ELF-1 (cell line): ENCODE results near the gene GOLGA8B.
"Not testable (repeated sequence)": the region's sequence is repeated elsewhere in the genome, so short reads cannot be mapped to it uniquely, and the experiment has no call there.

ENCODE experiments used
- DNase-seq: peaks from one replicate; pipeline ENCODE4 v3.0.0-alpha.2; 2016; ENCODE audit warnings: low read depth, low spot score

The GOLGA8B gene

DNA sequence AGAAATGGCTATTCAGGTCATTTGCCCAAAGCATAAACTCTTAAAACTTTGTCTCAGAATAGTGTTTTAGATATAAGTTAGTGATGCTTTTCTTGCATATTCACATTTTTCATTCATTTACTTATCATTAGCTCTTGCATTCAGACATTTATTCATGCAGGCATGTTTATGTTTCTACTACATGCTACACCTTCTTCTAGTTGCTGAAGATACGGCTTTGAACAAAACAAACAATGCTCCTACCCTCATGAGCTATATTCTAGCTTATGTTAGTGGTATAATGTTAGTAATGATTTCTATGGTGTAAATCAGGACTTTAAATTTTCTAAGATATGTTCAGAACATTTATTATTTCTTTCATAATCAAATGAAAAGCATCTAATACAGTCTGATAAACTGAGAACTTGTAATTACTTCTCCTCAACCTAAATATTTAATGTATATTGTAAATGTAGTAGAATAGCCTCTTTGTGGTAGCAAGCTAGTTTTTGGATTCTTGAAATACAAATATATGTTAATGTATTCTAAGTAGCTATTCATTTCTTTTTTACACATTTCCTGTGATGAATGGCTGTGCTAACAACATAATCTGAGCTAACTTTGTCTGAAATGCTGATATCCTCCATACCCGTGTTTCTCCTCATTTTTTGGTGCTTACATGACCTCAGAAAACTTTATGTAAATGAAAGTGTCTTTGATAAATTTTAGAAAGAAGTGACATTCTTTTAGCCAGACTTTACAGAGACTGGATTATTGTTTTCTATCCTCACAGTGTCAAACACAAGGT is 15.5 kb upstream of the GOLGA8B start:
- no peak for DNase-seq

DNA sequence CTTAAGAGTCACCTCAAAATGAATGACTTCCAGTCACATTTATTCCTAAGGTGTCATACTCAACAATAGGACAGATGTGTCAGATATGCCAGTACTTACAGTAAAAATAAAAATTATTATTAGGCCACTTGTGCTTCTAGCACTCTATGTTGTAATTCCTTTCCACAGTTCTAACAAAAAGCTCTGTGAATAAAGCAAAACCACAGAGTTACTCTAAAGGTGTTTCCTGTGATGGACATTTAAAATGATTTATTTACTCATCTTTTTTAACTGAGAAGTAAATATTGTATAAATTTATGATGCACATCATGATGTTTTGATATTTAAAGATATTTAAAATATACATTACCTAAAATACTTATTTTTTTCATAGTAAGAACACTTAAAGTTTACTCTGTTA is 13.9 kb upstream of the GOLGA8B start:
- DNase-seq: no peak

DNA sequence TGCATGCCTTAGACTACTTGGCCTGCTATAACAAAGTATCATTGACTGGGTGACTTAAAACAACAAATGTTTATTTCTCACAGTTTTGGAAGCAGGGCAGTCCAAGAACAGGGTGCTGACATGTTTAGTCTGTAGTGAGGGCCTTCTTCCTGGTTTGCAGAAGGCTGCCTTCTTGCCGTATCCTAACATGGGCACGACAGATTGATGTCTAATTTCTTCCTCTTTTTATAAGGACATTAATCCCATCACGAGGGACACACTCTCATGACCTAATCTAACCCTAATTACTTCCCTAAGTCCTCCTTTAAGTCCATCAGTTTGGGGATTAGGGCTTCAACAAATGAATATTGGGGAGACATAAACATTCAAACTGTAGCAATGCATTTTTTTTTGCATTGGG is 10.9 kb upstream of the GOLGA8B start:
- no peak for DNase-seq

DNA sequence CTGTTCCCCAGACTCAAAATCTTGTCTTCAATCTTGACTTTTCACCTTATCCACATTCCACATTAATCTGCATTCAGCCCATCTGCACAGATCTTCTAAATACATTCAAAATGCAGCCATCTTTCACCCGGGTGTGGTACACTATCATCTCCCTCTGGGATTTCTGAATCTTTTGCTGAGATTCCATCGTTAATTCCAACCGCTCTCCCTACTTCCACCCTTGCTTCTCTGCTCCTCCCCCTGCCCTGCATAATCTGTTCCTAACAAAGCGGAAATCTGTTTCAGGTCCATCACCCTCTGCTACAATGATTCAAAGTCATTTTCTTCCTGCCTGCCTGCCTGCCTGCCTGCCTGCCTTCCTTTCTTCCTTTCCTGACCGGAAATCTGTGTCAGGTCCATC is 7.9 kb upstream of the GOLGA8B start:
- no peak for DNase-seq

DNA sequence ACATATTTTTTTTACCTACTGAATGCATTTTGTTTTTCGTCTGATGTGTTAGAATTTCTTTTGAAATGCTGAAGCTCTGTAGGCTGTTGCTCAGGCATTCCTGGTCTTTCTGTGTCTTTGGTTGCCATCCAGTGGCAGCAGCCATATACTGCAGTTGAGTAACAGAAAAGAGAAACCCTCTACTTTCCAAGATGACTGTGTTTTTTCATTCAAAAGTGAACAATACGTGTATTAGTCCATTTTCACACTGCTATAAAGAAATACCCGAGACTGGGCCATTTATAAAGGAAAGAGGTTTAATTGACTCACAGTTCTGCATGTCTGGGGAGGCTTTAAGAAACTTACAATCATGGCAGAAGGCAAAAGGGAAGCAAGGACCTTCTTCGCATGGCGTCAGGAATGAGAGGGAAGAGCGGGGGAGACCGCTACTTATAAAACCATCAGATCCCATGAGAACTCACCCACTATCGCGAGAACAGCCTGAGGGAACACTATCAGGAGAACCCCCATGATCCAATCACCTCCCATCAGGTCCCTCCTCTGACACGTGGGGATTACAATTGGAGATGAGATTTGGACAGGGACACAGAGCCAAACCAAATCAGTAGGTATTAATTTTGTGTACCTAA is 4.7 kb upstream of the GOLGA8B start:
- peak; percentile 78 for DNase-seq

DNA sequence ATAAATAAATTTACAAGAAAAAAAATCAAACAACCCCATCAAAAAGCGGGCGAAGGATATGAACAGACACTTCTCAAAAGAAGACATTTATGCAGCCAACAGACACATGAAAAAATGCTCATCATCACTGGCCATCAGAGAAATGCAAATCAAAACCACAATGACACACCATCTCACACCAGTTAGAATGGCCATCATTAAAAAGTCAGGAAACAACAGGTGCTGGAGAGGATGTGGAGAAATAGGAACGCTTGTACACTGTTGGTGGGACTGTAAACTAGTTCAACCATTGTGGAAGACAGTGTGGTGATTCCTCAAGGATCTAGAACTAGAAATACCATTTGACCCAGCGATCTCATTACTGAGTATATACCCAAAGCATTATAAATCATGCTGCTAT is 2.5 kb upstream of the GOLGA8B start:
- DNase-seq: not testable (repeated sequence)

DNA sequence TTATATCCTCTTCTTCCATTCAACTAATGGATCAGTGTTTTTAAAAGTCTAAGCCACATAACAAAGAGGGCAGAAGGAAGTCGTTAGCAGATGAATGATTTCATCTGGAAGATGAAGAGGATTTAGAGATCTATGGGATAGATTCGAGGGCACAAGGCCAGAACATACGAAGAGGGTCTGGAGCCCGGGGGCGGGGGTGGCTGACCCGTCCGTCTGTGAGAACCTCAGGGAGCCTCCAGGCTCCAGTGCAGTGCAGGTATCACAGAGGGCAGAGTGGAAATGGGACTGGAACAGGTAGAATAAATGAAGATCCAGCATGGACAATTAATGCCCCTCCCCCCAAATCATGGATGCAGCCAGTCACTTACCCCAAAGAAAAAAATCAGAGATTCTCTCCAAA is 1.5 kb upstream of the GOLGA8B start:
- no peak for DNase-seq

DNA sequence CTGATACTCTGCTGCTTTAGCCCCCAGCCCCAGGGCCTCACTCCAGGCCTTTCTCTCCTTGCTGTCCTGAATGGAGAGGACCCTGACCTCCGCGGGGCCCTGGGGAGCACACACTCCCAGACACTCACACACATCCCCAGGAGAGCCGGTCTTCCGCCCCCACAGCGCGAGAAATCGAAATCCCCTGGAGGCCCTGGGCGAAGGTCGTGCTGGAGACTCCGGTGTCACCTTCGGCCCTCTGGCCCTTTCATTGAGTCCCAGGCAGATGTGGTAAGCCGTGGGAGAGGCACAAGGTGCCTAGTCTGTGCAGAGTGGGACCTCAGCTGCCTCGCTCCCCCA is 848 bp upstream of the GOLGA8B start:
- DNase-seq: peak; percentile 22

DNA sequence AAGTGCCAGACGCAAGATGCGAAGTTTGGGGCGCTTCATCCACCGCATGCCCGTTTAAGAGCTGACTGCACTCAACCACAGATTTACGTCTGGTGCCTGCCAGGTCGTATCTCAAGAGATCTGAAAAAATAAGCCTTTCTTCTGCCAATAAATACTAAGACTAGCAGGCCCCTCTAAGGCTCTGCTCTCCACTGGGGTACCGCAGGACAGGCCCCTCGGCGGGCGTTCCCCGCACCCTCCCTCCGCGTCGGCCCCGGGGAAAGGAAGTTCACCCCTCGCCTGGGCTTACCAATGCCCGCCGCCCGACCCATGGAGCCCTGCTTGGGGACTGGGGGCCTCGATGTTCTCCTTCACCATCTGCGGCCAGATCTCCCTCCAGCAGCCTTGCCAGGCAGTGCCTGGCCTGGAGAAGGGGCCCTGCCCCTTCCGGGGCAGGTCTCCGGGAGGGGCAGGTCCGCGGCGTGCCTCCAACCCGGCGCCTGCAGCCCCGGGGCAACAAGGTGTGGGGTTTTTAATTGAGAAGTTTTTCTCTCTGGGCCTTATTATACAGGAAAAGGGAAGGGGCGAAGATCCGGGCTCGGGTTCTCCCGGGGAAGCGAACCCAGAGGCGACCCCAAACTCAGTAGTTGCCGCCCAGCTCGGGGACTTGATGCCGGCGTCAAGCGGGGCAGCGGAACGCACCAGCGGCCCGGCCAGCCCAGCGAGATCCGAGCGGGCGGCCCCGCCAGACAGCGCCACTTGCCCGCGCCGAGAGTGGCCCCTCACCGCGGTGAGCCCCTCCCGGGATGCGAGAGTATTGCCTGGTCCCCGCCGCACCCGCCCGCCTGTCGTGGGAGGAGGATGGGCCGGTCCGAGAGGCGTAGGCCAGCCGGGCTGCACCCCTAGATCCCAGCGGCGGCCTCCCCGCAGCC is 735 bp downstream of the GOLGA8B start:
- DNase-seq: peak; percentile 46

DNA sequence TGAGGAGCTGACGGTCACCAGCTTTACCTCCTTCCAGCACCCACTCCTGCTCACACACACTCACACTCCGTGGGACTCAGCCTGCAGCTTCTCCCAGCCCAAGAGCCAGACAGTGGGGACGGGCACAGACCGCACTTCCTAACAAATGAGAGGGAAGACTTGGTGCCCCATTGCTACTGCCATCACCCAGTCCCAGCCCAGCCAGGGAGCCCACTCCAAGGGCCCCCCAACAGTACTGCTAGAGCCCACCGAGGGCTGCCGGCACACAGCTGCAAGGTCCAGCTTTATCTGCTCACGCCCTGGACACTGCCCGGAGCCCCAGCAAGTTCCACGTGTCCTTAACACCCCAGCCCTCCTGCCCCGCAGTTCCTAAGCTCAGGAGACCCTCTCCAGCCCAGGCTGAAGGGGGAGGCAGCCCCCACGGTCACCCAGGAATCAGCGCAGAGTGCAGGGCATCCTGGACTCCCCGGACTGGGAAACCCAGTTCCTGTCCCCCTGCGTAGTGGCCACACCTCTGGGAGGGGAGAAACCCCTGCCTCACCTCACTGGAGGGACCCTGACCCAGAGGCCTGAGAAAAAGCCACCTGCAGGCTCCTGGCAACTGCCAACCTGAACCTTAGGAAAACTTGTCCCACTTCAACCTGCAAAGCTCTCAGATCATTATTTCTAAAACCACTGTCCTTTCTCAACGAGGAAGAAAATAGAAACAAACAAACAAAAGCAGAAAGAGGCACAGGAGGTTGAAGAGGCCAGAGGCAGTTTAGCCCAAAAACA is 1.6 kb downstream of the GOLGA8B start:
- DNase-seq: not testable (repeated sequence)

DNA sequence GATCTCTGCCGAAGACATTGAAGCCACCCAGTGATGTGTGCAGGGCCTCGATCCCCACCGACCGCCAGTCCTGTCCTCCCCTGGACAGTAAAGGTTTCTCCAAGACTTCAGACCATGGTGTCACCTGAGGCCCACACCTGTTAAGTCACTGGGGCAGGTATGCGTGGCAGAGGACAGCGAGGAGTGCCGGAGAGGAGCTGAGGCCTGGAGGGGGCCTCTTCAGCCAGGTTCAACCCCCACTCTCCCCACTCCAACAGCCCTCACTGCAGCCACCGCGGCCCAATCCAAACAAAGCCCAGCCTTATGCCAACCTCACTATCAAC is 2.4 kb downstream of the GOLGA8B start:
- no peak for DNase-seq

DNA sequence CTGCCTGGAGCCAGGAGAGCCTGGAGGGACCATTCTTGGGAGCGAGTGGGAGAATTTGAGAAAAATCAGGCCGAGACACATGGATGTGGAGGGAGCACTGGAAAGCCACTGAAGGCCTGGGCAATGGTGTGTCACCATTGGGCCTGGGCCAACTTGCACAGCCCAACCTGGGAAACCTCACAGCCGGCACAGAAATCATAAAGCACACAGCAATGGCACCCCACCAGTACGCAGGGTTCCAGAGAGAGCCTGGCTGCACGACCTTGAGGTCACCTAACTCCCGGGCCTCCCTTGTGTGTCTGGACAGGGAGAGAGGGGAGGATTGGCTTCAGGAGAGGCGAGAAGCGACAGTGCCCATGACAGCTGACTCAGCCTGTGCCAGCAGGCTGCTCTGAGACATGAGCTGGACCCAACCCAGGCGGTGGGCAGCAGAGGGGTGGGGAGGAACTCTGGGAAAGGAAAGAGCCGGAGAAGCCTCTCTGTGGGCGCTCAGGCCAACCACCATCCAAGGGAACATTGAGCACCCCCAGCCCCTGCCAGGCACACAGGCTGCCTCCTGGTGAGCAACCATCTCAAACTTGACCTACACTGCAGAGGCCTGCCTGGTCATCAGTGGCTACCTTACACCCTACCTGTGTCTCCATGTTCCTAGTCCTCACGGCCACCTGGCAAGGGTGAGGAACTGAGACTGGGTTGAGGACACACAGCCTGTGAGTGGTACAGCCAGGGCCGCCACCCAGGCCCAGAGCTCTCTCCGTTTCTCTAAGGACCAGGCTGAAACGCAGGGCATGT is 3.0 kb downstream of the GOLGA8B start:
- not testable (repeated sequence) for DNase-seq

DNA sequence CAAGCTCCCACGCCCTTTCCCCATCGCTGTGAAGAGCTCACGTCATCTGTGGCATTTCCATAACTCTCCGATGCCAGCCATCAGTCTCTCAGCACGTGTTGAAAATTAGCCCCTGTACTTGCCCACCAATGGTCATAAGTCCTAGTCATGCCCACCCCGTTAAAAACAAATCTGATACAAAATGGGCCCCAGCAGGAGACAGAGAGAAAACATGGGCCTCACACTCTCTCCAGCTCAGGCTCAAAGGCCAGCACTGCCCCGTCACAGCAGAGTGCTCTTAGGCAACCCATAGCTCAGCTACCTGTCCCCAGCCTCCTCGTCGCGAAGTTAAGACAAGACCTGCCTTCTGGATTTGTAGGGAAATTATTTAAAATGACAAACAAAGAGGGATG is 5.2 kb downstream of the GOLGA8B start:
- DNase-seq: no peak

DNA sequence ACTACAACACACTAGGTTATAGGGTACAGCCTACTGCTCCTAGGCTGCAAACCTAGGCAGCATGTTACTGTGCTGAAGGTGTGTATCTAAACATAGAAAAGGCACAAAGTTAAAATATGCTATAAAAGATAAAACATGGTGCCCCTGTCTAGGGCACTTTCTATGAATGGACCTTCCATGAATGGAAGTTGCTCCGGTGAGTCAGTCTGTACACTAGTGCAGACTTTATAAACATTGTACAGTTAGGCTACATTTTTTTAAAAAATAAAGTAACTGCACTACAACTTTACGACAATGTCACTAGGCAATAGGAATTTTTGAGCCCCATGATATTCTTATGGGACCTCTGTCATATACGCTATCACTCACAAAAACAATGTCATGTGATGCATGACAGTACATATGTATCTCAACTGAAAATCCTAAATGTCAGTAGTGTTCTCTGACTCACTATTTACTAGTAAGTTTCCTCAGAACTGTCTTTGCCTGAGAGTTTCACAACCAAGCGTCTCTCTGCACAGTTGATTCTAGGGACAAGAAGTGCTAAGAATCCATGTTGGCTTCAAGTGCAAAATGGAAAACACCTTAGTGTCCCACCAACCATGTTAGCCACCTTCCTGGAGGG is 5.7 kb downstream of the GOLGA8B start:
- DNase-seq: not testable (repeated sequence)

DNA sequence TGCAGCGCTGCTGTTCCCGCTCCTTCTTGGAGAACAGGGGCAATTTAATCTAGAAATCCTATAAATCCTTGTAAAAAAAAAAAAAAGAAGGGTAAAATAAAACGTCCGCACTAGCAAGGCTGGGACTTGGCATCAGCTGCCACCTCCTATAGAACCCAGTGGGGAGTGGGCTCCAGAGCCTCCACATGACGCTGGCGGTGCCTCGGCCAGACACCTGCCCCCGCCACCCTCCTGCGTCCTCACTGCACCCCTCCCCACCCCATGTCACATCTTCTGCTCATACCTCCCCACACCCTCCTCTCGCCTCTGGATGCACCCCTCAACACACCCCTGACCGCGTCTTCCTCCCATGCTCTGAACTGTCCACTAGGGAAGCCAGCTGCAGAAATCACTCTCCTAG is 8.4 kb downstream of the GOLGA8B start:
- DNase-seq: not testable (repeated sequence)

DNA sequence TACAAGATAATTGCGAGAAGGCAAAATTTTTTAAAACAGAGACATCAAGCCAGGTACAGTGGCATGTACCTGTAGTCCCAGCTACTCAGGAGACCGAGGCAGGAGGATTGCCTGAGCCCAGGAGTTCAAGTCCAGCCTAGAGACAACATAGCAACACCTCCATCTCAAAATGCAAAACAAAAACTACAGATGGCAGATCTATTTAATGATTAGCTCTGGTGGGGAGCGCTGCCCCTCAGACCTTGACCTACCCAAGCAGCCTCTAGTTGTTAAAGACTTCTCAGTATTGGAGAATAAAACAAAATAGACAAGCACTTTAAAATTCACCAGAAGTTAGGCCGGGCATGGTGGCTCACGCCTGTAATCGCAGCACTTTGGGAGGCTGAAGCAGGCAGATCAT is 10.5 kb downstream of the GOLGA8B start:
- not testable (repeated sequence) for DNase-seq

DNA sequence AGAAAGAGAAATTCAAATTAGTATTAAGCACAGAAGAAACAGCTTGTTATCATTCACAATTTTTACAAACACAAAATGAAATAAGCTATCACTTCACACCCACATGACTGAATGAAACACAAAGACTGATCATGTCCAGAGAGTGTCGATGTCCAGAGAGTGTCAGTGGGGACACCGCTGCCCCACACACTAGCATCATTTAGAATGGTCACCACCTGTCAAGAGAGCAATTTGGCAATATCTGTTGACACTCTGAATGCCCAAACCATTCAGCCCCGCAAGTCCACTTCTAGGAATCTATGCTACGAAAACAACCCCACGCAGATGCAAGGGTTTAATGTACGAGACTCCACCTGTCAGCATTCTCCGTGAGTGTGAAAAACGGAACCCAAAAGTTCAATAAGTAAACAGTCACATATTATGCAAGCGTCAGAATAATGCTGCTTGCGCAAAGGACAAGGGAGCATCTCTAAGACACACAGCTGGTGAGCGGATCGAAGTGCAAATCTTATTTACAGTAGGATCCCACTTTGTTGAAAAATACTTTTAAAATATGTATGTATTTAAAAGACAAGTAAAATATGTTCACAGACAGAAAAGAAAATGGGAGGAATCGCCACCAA is 11.3 kb downstream of the GOLGA8B start:
- DNase-seq: not testable (repeated sequence)

DNA sequence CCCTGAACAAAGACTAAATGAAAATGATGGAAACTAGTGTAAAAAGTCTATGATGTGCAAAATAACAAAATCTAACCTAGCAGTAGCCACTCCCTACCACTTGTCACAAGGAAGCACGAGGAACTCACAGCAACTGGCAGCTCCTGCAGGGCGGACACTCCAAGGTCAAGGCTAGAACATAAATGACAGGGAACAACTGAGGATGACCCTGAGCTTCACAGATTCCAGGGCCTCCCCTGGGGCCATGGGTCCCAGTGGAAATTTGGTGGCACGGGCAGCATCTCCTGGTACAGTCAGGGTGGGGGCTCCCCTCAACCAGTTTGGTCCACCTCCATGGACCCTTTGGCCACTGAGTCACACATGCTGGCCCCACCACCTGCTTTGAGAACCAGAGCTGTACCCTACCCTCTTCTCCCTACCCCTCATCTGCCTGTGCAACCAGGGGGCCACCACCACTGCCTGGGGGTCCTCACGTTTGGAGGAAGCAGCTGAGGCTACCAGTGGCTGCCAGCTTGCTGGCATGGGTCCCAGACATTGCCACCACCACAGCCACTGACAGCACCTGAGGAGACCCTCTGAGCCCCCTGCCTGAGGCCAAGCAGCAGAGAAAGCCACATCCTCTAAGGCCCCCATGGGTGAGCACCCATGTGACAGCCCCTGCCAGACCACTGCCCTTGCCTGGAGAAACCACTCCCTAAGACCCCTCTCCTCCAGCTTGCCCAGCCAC is 13.6 kb downstream of the GOLGA8B start:
- not testable (repeated sequence) for DNase-seq

DNA sequence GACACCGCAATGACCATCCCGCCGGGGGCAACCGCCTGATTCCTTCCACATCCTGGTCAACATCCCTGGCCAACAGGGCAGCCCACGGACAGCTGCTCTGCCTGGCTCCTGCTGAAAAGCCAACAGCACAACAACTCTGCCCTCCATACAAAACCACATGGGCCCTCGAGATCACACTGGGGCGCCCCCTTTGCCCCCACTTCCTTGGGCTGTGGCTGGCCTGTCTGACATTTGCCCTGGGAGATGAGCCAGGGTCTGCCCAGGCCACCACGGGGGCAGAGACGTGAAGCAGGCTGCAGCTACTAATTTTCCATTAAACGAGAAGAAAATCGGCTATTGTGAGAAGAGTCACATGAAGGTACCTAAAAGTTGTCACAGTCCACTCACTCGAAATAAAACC is 16.3 kb downstream of the GOLGA8B start:
- not testable (repeated sequence) for DNase-seq
